ENCODE results near the gene TMPRSS9.
A peak's percentile ranks its signal among the peaks of the same experiment; 100 is the strongest.
"Not testable (repeated sequence)": the region's sequence is repeated elsewhere in the genome, so short reads cannot be mapped to it uniquely, and the experiment has no call there.

Gene TMPRSS9

DNA sequence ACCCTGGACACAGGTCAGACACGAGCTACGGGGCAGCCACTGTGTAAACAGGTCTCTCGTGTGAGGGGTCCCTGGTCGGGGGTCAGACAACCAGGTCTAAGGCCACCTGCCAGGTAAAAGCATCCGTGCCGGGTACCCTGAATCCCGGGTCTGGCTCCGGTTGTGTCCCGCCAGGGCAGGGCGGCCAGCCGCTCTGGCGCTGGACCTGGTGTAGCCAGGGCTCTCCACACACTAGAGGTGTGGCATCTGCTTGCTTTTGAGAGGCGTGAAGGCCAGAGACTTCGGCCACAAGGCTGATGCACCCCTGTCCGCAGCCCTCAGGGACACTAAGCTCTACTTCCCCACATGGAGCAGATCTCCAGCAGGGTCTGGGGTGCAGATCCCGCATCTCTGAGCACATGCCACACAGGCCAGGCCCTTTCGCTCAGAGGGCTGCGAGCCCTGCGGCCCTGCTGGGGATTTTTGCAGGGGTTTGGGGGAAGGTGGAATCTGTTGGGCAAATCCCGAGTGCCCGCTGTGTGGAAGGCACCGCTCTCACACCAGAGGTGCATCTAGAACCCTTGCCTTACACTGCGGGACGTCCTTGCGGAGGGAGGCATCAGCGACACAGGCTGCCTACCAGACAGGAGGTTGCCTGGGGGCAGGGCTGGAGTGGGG, 81.2 kb downstream of the TMPRSS9 start:
- DNase-seq: no peak

DNA sequence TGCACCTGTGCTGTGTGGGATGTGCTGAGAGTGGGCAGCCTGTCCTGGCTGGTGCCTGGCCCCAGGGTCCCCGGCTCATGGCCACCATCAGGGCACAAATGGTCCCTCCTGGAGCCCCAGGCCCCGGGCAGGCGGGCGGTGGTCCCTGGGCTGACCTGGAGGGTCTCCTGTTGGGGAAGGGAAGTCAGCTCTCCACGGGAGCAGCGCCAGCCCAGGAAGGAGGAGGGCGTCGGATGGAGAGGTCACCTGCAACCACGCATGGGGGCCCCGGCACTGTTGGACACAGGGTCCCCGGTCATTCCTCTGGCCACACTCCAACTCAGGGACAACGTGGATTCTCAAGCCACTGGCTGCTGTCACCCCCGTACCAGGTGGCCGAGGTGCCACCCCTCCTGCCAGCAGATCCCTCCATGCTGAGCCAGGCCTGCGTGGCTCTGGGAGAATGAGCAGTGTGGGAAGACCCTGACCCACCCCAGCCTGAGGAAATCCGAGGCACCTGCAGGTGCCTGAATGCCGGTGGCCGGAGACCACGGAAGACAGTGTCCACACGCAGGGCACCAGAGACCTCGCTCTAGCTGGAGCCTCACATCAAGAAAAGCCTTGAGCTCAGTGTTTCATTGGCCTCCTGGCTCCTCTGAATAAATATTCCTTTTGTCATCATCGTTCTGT, 83.2 kb downstream of the TMPRSS9 start:
- no peak for DNase-seq

DNA sequence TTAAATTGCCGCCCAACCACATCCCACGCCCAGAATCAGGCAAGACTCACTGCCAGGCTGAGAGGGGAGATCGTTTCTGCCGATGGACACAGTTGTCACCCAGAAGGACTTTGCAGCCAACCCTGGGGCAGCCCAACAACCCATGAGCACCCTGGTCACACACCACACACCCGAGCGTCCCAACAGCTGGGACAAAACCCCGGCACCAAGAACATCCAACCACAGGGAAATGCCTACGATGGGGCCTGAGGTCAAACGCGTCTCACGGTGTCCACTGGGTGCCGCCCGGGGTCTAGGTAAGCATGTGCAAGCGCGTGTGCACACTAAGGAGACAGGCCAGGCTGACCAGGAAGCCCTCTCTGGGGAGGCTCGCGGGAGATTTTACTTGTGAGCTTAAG, 83.7 kb downstream of the TMPRSS9 start:
- no peak for DNase-seq

DNA sequence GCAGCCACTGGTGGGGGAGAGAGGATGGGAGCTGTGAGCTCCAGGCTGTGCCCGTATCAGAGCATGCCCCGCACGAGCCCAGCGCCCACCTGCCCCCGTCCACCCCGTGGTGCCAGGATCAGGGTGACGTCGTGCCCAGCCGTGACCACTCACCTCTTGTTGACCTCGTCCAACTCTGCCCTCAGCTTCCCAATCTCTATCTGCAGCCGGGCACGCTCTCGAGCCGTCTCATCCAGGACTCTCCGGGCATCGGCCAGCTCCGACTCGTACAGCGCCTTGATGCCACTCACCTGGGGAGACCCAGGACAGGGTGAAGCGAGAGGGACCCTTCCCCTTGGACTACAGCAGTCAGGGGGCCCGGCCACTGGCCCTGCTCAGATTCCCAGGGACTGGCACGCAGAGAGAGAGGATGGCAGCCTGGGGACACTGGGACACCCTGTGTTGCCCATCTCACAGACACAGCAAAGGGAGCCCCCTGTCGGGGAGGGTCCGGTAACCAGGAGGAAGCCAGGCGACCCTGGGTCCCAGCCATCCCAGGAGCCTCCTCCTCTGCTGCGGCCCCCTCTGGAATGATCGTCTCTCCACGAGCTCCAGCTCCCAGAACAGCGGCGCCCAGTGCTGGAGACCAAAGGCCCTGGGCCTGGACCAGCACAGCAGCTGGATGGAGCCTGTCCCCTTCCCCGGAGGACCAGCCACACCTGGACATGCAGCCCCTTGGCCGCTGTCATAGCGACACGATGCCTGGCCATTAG, 84.4 kb downstream of the TMPRSS9 start:
- no peak for DNase-seq

DNA sequence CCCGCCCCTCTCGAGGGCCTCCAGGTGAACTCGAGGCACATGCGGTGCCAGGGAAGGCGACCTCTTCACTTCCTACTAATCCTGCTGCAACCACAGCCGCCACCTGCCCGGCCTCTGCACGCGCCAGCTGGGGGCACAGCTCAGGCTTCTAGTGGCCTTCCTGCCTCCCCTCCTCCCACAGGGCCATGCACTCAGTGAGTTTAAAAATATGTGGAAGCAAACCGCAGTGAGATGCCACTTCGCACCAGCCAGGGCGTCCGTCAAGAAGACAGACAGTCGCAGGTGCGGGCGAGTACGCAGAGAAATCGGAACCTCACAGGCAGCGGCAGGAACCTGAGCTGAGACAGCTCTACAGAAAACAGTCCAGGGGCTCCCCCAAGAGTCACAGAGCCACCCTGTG, 86.3 kb downstream of the TMPRSS9 start:
- DNase-seq: no peak

DNA sequence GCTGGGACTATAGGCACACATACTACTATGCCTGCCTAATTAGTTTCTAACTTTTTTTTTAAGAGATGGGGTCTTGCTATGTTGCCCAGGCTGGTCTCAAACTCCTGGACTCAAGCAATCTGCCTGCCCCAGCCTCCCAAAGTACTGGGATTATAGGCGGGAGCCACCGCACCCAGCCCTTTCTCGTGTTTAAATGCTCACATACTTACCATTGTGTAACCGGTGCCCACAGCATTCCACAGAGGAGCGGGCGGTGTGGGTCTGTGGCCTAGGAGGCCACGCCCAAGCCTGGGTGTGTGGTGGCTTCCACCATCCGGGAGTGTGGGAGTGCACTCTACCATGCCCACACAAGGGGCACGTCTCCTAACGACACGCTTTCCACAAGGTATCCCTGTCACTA, 89.0 kb downstream of the TMPRSS9 start:
- peak; percentile 55 for DNase-seq

DNA sequence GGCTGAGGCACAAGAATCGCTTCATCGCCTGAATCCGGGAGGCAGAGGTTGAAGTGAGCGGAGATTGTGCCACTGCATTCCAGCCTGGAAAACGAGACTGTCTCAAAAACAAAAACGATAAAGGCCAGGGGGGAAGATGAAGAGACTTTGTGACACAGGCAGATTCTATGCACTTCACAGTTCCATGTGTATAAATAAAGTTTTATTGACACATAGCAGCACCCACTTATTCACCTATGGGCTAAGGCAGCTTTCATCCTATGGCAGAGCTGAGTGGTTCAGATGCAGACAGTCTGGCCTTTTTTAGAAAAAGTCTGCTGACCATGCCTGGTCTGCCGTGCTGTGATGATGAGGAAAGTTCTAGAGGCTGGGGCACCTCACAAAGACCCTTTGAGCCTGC, 91.1 kb downstream of the TMPRSS9 start:
- DNase-seq: no peak

DNA sequence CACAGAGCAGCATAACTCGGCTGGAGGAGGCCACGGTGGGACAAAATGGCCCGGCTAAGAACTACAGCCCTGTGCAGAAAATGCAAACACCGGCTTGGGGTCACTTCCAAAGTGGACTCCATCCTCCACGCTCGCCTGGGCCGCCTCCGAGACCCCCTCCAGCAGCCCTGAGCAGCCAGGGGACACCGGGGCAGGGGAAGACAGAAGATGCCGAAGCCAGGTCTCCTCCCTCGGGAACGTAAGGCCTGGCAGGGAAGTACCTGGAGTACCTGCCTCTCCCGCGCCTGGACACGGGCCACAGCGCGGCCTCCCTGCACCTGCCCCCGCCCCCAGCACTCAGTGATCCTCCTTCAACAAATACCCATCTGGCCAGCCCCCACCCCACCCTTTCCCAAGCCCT, 91.7 kb downstream of the TMPRSS9 start:
- DNase-seq: no peak

DNA sequence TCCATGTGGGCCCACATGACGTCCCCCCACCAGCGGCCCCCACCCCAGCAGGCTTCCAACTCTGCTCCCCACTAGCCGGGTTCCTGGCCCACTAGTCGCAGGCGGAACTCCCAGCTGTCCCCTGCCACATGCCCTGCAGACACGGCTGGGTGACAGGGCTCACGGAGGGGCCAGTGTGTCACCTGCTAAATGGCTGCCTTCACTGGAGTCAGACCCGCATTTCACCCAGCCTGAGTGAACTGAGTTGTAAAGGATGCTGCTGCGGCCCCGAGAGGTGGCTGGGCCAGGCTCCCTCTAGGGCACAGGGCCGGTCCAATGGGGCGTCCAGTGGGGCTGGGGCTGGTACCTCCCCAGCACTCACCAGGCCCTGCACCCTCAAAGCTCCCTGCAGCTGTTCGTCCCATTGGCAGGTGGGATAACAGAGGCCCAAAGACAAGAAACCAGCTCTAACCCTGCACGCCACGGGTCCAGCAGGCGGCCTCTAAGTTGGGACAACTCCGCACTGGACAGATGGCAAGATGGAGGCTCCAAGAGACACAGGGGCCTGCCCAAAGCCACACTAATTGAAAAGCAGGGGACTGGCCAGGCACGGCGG, 93.5 kb downstream of the TMPRSS9 start:
- DNase-seq: no peak

DNA sequence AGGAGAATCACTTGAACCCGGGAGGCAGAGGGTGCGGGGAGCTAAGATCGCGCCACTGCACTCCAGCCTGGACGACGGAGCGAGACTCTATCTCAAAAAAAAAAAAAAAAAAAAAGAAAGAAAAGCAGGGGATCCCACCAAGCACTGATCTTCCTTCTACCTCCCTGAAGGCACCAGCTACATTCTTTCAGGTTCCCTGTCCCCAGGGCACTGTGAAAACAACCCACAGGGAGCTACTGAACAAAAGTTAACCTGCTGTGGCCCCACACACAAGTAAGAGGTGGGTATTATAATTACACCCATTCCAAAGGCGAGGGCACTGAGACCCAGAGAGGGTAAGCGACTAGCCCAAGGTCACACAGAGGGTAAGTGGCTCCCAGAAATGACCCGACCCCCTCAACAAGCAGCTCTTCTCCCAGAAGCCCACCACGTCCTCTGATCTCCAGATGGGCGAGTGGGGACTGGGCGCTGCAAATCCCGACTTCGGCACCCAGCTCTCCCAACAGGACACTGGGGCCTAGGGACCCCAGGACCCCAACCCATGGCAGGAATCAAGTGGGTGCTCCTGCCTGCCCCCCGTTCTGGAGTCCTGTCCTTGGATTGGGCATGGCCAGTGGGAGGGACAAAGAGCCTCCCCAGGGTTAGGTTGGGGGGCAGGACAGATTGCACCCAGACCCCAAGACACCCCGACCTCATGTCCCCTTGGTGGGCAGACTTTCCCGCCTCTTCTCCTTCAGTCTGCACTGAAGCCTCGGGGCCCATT, 94.3 kb downstream of the TMPRSS9 start:
- no peak for DNase-seq

DNA sequence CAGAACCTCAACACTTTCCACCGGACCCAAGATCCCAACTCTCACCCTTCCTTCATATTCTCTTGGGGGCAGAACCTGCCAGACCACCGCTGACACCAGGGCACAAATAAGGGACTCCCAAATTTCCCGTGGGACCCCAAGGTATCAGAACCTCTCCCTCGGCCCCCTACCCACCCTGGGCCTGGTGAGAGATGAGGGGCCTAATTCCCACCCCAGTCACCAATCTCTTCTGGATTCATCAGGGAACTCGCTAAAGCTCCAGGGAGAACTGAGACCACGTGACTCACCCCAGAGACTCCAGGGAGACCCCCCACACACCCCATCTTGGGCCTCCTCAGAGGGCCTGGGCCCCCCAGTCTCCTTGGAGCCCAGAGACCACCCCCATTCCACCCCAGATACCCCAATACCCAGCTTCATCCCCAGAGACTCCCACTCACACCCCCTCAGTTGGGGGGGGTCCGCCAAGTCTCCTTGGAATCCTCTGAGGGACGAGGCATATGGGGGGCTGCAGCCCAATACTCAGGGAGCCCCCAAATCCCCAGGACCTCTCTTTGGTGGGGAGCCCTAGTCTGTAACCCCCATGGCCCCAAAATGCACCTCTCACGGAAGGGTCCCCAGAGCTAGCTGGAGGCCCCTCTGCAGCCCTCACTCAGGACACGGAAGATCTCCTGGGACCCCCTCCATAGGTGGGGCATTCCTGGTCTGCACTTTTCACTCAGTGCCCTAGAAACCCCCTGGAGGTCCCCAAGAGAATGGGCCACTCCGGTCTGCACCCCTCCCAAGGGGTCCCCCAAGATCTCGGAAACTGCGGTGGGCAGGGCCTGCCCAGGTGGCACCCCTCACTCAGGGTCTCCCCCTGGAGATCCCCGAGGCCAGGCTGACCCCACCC, 95.1 kb downstream of the TMPRSS9 start:
- no peak for DNase-seq

DNA sequence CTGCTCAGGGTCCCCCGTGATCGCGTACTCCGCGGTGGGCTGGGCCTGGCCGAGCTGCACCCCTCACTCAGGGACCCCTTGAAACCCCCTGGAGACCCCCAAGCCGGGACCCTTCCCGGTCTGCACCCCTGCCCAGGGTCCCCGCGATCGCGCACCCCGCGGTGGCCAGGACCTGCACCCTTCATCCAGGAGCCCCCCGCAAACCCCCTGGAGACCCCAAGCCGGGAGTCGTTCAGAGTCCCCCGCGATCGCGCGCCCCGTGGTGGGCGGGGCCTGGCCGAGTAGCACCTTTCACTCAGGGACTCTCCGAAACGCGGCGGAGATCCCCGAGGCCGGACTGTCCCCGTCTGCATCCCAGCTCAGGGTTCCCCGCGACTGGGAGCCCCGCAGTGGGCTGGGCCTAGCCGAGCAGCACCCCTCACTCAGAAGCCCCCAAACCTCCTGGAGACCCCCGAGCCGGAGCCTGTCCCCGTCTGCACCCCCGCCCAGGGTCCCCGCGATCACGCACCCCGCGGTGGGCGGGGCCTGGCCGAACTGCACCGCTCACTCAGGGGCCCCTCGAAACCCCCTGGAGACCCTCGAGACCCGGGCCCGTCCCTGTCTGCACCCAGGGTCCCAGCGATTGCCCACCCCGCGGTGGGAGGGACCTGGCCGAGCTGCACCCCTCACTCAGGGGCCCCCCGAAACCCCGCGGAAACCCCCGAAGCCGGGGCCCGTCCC, 95.9 kb downstream of the TMPRSS9 start:
- DNase-seq: no peak

DNA sequence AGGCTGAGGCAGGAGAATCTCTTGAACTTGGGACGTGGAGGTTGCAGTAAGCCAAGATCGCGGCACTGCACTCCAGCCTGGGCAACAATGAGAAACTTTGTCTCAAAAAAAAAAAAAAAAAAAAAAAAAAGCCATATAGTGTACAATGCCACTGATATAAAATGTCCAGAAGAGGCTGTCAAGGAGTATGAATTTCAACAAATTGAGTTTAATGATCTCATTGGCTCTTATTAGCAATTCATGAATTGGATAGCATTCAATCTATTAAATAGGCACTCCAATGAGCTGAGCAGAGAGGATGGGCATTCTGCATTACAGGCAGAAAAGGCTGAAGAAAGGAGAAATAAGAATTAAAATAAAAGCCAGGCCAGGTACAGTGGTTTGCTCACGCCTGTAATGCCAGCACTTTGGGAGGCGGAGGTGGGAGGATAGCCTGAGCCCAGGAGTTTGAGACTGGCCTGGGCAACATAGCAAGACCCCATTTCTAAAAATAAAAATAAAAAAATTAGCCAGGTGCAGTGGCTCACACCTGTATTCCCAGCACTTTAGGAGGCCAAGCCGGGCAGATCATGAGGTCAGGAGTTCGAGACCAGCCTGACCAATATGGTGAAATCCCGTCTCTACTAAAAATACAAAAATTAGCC, 97.5 kb downstream of the TMPRSS9 start:
- DNase-seq: no peak

DNA sequence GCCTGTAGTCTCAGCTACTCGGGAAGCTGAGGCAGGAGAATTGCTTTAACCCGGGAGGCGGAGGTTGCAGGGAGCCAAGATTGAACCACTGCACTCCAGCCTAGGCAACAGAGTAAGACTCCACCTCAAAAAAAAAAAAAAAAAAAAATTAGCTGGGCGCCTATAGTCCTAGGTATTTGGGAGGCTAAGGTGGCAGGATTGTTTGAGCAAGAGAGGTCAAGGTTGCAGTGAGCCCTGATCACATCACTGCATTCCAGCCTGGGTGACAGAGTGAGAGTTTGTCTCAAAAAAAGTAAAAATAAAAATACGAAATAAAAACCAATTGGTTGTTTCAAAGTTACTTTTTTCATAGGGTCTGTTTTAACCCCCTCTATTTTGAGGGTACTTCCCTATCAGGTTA, 98.0 kb downstream of the TMPRSS9 start:
- no peak for DNase-seq

DNA sequence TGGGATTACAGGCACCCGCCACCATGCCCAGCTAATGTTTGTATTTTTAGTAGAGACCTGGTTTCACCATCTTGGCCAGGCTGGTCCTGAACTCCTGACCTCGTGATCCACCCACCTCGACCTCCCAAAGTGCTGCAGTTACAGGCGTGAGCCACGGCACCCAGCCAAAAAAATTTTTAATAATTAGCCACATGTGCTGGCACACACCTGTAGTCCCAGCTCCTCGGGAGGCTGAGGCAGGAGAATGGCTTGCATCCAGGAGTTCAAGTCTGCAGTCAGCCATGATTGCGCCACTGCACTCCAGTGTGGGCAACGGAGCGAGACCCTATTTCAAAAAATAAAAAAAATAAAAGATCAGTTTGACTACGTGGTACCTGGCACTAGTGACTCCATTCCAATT, 98.7 kb downstream of the TMPRSS9 start:
- not testable (repeated sequence) for DNase-seq

DNA sequence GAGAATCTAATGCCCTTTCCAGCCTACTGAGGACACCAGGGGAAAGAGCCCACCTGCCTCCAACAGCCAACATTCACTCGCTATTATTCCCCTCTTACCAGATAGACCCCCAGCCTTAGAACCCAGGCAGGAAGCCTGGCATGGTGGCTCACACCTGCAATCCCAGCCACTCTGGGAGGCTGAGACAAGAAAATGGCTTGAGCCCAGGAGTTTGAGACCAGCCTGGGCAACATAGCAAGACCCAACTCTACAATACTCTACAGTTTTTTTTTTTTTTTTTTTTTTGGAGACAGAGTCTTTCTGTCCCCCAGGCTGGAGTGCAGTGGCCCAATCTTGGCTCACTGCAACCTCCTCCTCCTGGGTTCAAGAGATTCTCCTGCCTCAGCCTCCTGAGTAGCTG, 100.2 kb downstream of the TMPRSS9 start:
- DNase-seq: no peak

DNA sequence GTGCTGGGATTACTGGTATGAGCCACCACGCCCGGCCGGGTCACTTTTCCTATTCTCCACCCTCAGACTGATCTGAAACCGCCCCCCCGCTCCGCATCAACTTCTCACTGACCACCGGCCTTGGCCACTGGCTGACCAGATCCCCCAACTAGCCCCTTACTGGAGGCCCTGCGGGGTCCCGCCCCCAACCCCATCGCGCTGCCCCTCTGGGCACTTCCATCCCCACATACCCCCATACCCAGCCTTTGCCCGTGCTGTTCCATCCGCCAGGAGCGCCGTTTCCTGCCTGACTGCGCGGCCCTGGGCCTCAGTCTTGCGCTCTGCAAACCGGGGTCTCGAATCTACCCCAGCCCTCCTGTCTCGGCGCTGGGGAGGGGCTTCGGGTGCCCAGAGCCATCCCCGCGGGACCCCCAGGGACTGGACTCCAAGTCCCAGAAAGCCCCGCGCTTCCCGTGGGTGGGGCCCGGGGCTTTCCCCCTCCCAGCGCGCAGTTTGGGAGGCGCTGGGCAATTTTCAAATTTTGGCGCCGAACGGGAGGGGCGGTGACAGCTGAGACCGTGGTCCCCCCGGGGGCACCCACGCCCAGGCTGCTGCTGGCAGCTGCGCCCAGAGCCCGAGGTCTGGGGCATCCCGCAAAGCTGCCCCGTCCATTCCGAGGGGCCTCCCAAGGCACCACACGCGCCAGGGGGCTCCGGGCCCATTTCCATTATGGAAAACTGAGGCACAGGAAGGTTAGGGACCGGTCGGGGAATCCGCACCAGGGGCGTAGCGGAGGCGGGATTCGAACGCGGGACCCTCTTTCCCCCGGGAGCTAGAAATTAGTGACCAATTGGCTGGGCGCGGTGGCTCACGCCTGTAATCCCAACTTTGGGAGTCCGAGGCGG, 101.9 kb downstream of the TMPRSS9 start:
- DNase-seq: peak; percentile 87

DNA sequence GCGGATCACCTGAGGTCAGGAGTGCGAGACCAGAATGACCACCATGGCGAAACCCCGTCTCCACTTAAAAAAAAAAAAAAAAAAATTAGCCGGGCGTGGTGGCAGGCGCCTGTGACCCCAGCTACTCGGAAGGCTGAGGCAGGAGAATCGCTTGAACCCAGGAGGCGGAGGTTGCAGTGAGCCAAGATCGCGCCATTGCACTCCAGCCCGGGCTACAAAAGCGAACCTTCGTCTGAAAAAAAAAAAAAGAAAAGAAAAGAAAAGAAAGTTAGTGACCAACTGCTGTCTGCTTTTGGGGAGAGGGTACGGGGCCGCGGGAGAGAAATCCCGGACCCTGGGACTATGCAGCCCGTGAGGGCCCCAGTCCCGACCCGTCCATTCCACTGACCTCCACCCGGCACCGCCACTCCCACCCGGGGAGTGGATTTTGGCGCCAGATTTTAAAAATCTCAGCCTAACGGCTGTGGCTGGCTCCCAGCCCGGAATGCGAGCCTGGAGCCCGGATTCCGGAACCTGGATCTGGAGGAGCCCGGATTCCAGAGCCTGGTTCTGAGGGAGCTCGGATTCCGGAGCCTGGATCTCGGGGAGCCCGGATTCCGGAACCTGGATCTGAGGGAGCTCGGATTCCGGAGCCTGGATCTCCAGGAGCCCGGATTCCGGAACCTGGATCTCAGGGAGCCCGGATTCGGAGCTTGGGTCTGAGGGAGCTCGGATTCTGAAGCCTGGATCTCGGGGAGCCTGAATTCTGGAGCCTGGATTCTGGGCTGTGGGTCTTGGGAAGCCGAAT, 102.8 kb downstream of the TMPRSS9 start:
- DNase-seq: peak; percentile 99

DNA sequence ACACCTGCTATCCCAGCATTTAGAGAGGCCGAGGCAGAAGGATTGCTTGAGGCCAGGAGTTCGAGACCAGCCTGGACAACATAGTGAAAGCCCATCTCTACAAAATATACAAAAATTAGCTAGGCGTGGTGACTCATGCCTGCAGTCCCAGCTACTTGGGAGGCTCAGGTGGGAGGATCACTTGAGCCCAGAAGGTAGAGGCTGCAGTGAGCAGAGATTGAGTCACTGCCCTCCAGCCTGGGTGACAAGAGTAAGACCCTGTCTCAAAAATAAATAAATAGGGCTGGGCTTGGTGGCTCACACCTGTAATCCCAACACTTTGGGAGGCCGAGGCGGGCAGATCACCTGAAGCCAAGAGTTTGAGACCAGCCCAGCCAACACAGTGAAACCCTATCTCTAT, 103.6 kb downstream of the TMPRSS9 start:
- DNase-seq: not testable (repeated sequence)
